Left forelimb (tissue), 1 donor: ENCODE results near the gene SLC26A9.

Source experiments
- DNase-seq: peaks from one replicate; pipeline ENCODE4 v3.0.0-alpha.2; 2018; ENCODE audit warnings: low spot score

SLC26A9 gene

DNA sequence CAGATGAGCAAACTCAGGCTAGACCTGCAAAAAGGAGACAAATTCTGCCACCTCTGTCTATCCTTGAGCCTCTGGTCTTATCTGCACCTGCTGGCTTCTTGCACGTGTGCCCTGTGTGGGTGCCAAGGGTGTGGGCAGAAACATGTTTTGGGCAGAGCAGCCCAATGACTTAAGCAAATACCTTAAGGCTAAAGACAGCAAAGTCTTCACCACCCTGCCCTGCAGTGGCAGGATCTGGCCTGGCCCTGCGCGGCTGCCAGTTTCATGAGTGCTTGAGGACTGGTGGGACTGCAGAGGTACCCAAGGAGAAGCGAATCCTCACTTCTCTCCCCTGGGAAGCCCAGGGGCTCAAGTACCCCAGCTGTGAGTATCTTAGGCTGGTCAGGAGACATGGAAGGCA, 3.8 kb upstream of the SLC26A9 start:
- DNase-seq = no peak

DNA sequence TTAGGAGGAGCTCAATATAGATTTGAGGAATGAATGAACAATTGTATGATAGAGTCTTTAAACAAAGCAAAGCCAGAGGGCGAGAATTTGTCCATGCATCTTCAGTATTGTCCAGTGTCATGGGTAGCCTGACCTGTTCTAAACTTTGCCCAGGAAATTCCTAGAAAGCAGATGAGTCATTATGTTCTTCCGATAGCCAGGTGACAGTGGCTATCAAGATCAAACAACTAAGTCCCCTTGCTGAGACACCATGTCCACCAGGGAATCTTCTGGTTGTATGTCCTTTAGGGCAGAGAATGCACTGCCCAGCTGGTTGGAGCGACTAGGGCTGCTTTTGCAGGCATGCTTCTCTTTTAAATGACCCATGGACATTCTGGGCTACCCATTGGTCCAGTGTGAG, 1.8 kb upstream of the SLC26A9 start:
- no peak for DNase-seq

DNA sequence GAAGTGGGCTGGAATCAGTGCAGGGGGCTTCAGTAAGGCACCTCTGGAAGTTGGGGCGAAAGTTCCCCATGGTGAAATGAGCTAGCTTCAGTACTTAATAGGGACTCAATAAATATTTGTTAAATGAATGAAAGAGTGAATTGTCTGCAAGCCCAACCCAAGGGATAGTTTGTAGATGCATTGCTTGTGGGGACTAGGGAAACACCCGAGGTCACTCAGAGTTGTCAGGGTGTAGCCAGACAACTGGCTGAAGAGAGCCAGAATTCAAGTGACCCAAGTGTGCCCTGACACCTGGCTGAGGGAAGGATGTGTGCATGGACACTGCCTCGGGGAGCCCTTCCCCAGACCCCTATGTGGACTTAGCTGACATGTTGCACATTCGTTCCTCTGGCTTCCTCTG, 1.3 kb upstream of the SLC26A9 start:
- no peak for DNase-seq

DNA sequence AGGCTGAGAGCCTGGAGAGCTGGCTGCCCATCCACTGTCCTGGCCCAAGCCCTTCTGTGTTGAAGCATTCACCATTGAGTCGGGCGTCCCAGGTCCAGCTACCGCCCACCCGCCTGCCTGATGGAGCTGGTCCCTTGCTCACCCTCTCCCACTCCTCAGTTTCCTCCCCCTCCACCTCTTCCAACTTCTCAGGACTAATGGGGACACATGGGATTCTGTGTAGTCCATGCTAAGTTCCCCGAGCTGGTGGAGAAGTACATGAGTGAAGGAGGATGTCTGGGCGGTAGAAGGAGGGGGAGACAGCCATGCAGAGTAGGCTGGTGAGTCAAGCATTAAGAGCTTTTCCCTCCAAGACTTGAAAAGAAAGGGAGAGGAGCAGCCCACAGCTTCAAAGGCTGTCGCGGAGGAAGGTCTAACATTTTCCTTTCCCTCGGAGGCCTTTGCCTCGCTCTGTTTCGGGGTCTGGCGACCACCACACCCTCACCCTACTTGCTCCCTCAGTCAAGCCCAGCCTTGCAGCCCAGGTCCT, 561 bp downstream of the SLC26A9 start:
- DNase-seq = no peak

DNA sequence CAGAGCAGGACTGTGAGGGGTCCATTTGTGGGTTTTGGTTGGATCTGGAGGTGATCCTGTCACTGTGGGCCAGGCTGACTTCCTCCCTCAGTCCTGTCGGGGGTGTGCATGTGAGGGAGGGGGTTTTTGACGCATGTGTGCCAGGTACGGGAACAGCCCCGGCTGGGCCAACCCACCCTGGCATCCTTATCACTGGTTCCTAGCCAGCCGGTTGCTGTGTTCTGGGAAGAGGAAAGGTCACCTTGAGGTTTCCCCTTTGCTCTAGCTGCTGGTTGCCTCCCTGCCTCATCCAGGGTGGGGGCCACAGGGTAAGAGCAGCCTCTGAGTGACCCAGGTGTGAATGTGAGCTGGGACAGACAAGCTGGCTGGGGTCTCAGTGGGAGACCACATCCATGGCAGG, 2.5 kb downstream of the SLC26A9 start:
- DNase-seq = no peak

DNA sequence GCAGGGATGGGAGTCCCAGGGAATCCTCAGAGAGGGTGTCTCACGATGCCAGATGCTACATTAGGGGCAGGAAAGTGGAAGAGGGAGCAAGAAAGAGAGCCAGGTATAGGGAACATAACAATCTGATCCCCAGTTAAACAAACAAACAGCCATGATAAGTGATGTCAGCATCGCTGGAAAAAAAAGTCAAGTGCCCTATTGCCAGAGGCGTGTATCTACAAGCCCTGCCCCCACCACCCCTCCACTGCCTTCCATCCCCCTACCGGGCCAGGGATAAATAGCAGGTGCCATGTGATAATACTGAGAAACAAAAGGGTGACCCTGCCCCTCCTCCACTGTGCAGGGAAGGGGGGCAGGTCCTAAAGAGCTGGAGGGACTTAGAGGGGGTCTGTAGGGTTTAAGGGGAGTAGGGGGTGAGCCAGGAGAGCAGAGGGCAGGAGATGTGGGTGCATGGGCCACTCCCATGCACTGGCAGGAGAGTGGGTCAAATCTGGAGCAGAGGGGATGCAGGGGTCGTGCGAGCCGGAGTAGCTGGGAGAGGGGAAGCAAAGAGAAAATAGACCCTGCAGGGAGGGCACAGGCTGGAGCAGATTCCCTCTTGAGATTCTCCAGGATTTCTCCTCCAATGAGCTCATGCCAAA, 3.4 kb downstream of the SLC26A9 start:
- DNase-seq = no peak

DNA sequence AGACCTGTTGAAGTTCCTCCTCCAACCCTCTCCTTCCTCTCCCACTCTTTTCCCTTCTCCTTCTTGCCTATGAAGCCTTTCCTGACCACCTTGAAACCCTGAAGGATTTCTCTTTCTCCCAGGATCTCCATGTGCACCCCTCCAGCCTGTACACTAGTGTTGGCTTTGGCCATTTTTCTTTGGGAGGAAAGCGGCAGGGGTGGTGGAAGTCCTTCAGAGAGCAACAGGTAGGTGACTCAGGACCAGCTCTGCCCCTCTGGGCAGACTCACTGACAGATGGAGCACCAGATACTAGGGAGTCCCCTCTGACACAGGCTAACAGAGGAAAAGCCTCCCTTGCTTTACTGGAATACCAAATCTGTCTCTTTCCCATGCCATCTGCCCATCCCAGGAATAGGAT, 4.6 kb downstream of the SLC26A9 start:
- DNase-seq = no peak

DNA sequence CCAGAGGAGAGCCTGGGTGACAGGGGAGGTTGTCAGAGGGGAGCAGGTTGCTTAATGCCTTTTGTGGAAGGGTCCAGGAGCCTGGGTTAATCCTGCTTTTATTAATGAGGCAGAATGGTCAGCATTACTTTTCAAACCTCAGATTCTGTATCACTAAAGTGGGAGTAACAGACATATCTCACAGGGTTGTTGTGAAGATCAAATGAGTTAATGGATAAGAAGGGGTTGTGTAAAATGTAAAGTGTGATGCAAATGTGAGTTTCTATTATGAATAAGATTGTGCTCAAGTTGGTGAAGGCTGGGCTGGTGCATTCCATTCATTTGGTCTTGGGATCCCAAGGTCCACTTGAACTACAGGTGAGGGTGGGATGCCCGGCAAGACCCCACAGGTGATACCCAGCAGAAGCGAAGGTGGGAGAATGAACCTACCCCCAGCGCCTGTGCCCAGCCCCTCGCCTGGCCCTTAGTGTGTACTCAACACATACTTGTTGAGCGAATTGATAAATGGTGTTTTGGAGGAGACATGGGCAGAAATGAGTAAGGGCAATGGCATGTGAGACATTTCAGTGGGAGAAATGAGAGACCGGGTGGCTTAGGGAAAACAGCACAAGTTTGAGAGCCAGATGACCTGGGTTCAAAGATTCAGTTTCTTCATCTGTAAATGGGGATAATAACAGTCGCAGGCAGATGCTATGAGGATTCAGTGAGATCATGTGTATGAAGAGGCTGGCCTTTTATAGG, 6.2 kb downstream of the SLC26A9 start:
- DNase-seq = no peak

DNA sequence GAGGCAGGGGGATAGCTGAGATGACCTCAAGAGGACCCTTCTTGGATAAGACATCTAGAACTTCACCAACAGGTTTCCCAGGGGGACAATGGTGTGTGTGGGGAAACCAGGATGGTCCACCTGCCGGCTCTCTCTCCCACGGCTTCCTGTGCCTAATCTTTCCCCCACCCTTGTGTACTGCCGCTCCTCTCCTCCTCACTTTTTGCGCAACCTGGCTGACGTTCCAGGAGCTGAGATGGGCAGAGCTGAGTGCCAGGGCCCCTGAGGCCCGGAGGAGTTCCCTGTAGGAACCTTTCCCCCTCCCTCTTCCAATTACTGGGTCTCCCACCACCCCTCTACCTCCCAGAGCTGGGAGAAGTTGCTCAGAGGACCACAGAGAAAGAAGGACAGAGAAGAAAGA, 6.9 kb downstream of the SLC26A9 start:
- DNase-seq = no peak

DNA sequence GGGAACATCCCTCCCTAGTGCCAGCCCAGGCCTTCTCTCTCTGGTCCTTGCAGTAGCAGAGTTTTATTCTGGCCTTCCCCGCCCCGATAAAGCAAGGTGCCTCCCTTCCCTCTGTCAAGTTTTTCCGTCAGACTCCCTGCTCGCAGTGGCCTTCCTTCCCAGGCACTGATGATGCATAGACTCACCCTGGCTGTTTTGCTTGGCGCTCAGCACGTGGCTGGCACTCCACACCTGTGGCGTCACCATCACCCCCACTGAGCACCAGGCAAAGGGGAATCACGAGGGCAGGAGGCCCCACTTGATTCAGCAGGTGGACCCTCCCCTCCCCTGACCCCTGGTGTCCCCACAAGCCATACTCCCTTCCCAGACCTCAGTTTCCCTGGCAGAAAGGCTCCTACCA, 7.4 kb downstream of the SLC26A9 start:
- DNase-seq = no peak

DNA sequence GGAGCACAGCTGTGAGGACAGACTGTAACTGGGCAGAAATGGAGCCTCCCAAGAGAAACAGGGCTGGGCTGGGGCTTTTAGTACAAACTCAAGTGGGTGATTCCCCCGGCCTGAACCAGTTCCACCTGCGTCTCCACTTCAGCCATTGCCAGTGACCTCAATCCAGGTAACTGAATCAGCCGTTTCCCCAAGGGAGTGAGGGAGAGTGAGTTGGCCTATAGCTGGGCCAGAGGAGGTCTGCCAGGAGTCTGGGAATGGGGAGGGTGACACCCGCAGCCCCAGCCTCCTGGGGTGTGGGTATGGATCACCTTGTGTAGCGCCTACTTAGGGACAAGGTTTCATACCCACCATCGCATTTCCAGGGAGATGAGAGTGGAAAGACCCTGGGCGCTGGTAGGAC, 8.5 kb downstream of the SLC26A9 start:
- DNase-seq = no peak

DNA sequence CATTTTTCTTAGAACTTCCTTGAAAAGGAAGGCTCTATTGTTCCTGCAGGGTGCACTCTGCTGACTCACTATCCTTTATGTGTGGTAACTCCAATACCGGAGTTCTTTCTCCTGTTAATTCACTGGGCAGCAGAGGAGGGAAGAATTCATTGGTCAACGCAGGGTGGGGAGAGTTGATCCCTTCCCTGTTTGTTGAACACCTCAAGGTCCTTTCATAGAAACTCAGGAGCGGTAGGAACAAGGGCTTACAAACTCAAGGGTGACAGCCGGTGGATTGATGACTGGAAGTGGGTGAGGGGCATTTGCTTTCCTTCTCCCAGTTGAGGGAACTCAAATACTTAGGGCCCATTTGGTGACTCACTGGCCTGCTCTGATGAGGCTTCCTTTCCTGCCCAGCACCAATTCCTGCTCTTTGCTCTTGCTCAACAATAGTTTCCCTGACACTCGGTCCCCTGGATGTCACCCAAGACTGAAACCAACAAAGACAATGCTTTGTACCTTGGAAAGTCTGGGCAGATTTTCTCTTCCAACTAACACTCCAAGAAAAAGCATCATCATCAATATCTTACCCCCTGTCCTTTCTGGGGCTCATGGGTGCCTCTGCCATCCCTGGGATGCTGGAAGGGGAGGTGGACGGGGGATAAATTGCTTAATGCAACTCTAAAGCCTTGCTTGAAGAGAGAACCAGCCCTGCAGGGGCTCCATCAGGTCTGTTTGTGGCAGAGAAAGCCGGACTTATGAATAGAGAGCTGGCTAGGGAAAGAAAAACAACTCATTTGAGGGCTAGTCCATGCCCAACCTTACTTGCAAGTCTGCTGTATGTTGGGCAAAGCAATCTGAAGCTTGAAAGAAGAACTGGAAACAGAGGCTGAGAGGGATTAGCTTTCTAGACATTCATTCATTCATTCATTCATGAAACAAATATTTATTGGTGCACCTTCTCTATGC, 9.3 kb downstream of the SLC26A9 start:
- no peak for DNase-seq

DNA sequence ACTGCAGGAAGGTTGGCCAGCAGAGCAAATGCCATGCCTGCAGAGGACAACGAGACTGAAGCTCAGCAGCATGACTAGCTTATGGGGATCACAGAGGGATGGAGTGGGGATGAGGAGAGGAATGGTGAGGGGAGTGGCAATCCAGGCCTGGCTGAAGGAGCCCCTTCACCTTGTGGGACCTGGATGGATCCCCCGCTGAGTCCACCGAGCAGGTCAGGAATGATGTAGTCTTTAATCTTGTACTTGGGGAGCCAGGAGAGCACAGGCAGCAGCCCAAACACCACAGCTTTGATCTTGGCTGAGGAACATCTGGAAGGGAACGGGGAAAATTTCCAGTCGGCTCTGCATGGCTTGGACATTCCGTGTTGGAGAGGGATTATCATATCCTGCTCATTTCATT, 10.5 kb downstream of the SLC26A9 start:
- no peak for DNase-seq

DNA sequence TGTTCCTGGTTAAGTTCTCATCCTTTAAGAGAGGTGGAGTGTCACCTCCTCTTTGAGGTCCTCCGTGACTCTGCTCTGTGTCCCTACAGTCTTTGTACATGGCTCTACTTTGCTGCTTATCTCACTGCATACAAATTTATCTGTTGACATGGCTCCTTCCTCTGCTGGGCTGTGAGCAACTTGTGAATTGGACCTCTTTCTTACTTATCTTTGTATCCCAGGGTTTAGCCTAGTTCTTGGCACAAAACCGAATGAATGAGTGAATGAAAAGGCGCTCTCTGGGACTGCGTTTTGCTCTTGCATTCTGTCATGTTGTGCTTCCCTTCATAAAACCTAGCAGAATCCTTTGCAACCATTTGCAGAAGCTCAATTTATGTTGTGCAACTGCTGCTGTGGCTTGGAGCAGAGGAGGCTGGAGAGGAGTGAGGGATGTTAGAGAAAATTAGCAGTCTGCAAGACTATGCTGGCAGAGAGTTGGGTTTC, 12.4 kb downstream of the SLC26A9 start:
- DNase-seq = no peak

DNA sequence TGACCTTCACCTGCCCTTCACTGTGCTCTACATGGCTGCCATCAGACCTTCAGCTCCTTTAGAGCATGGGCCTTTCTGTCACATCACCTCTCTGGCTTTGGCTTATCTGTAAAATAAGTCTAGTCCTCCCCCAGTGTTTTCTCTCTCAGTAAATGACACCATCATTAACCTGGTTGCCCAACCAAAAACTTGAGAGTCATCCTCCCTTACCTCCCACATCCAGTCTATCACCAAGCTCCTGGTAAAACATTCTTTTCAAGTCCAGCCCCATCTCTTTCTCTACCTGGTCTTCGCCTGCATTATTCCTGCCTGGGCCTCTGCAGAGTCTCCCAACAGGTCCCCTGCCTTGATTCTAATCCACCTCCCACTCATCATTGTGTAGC, 13.1 kb downstream of the SLC26A9 start:
- no peak for DNase-seq

DNA sequence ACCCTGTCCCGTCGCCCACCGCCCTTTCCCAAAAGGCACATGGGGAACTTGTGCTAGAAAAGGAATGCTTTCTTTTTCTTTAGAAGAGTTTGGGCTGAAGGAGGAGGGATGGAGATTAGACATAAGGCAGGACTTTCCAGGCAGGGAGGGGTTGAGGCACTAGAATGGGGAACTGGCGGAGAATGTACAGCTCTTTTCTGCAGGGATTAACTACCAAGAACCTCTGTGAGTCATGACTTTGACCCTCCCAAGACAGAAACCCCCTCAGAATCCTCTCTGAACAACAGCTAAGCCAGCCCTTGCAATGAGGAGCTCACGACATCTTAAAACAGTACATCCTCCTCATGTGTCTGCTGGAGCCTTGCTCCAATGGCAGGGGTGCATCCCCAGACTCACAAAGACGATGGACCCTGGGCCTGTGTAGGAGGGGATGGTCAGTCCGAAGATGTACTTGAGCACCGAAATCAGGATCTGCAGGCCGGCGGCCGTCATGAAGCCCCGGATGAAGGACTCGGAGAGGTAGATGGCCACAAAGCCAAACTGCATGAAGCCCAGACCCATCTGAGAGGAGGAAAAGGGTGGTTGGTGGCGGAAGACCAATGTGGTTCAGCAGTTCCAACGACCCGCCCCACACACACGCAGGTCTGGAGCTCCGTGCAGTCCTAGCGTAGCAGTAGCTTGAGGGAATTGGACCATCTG, 13.6 kb downstream of the SLC26A9 start:
- no peak for DNase-seq

DNA sequence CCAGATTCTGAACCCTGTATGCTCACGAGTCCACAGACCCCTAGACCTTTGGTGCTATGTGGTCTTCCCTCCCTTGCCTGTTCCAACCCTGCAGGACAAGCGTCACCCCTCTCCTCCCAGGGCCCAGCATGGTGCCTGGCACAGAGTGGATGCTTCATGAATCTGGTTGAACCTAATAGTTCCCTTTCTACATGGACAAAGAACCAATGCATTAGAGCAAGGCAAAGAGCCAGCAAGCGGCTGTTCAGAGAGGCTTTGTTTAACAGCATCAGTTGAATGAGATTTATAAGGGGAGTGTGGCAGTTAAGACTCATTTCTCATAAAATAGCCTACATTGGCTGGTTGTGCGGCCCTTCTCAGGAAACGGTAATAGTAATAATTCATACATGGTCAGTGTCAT, 14.9 kb downstream of the SLC26A9 start:
- no peak for DNase-seq

DNA sequence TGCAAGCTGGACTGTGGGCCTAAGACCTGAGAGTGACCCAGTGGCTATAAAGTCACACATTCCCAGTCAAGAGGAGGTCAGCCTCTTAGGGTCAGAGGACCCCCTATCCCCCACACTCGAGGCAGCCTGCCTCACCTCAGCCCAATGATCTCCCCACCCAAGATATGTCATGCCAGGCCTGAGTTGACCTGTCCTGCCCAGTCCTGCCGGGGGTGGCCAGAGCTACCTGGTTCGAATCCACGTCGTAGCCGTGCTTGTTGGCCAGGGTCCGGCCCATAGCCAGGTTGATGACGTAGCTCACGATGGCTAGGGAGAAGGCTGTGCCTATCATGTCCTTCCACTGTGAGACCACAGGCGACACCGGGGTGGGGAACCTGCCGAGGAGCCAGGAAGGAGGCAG, 15.6 kb downstream of the SLC26A9 start:
- DNase-seq = no peak

DNA sequence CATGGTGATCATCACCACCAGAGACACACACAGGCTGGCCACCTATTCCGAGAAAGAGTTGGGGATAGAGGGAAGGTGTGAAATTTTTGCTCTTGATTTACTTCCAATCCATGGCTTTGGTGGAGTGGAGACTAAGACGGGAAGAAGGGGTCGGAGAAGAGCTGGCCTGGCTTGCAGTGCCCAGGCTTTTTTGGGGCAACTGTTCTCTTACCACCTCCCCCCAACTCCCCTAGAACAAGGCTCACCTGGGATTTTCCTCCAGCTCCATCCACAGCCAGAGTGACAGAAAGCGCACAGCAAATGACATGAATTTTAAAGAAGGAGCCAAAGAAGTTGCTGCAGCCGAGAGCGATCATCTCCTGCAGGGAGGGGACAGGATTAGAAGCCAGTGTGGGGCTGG, 16.0 kb downstream of the SLC26A9 start:
- DNase-seq = no peak

DNA sequence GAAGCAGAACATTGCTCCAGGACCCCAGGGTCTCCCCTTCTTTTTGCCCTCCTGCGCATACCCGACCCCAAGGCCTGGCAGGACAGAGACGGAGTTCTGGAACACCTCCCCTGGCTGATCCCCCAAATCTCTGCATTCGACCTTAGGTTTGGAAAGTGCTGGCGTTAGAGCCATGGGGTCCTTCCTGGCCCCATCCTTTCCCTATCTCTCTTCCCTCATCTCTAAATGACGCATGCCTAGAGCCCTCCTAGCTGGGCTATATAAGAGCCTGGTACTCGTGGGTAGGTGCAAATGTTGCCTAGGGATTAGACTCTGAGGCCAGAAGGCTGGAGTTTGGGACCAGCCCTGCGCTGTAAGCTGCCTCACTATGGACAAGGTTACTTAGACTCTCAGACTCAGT, 16.6 kb downstream of the SLC26A9 start:
- no peak for DNase-seq

DNA sequence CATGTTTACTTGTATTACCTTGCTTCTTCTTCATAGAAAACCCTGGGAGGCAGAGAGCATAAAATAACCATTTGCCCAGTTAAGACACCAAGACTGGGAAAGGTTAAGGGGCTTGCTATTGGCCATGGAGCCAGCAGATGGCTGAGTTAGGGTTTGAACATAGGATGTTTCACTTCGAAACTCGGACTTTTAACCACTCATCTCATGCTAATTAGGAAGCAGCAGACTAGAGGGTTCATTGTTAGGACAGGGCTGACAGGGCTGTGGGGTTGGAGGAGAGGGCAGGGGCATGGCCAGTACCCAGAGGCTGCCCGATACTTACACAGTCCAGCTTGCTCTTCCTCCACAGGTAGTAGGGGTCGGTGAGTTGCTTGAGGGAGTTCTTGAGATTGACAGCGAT, 17.0 kb downstream of the SLC26A9 start:
- no peak for DNase-seq

DNA sequence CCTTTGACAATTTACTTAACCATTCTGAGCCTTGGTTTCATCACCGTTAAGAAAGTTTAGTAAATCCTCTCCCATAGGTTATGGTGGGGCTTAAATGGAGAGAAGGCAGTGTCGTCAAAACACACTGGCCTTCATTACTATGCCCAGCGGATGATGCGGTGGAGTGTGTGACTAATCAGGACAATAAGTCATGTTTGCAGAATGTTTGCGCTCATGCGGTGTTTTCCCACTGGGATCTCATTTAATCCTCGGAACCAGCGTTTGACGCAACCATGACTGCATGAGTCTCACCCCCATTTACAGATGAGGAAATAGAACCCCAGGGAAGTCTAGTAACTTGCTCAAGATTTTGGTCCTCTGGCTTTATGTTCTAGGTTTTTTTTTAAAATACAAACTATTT, 17.5 kb downstream of the SLC26A9 start:
- no peak for DNase-seq
